ENCODE measurements around the gene MNX1. TPM values are rescaled to one million over a fixed set of nuclear protein-coding genes. Genes with fewer than 3 reads are reported as not detected.

Gene MNX1
- total and polyA plus RNA-seq, 7 donors: 4.2 to 5.3 (median 4.2) TPM; not detected in 4

- peaks cover 0 to 42% (median 19%) of the 10 kb centered on the region in 3 donors for H3K27me3 ChIP-seq
- no peak overlapping the region for H3K4me3 ChIP-seq
- H3K9me3 ChIP-seq: no peaks in the 10 kb centered on the region
- 93 to 94% methylated on average over 25 of the region's 25 CpGs for WGBS, 2 donors
- no peak for TF ChIP-seq EP300 (IDR thresholded peaks at IDR 0.05)
- no peak for TF ChIP-seq POLR2AphosphoS5 (IDR thresholded peaks at IDR 0.05)
- TF ChIP-seq POLR2A (IDR thresholded peaks at IDR 0.05): no peak
- intact Hi-C loops (cut with DNase I): no loop called here
- H3K4me1 ChIP-seq: peaks cover 0 to 6% (median 3%) of the 10 kb centered on the region in 4 donors
- no peak overlapping the region for H3K27ac ChIP-seq
- no peak for DNase-seq
- no peaks in the 10 kb centered on the region for H3K36me3 ChIP-seq
Observed at GRCh38 chr7:156989766-156990535, 20.5 kb downstream of the MNX1 start.

- no peak for DNase-seq
- no peaks in the 10 kb centered on the region for H3K9me3 ChIP-seq
- WGBS, 2 donors: 87 to 88% methylated on average over 27 of the region's 27 CpGs
- H3K4me3 ChIP-seq: no peak overlapping the region
- TF ChIP-seq CTCF (IDR thresholded peaks at IDR 0.05) (no peak), POLR2A (IDR thresholded peaks at IDR 0.05) (no peak), POLR2AphosphoS5 (IDR thresholded peaks at IDR 0.05) (no peak), EP300 (IDR thresholded peaks at IDR 0.05) (no peak)
- peaks cover 0 to 17% (median 11%) of the 10 kb centered on the region in 4 donors for H3K4me1 ChIP-seq
- peaks cover 0 to 28% (median 12%) of the 10 kb centered on the region in 3 donors for H3K27me3 ChIP-seq
- intact Hi-C loops (cut with DNase I): no loop called here
- H3K36me3 ChIP-seq: no peaks in the 10 kb centered on the region
- no peak overlapping the region for H3K27ac ChIP-seq
Observed at GRCh38 chr7:156988343-156989185, 21.9 kb downstream of the MNX1 start.

- peaks cover 0 to 13% (median 11%) of the 10 kb centered on the region in 4 donors for H3K4me1 ChIP-seq
- TF ChIP-seq POLR2A (IDR thresholded peaks at IDR 0.05) (no peak), CTCF (IDR thresholded peaks at IDR 0.05) (no peak), EP300 (IDR thresholded peaks at IDR 0.05) (no peak), POLR2AphosphoS5 (IDR thresholded peaks at IDR 0.05) (no peak)
- intact Hi-C loops (cut with DNase I): no loop called here
- no peak overlapping the region for H3K4me3 ChIP-seq
- peaks cover 0 to 8% (median 0%) of the 10 kb centered on the region in 3 donors for H3K27me3 ChIP-seq
- no peak overlapping the region for H3K27ac ChIP-seq
- no peaks in the 10 kb centered on the region for H3K36me3 ChIP-seq
- no peak for DNase-seq
- H3K9me3 ChIP-seq: no peaks in the 10 kb centered on the region
- 29 to 79% methylated on average over 8 of the region's 8 CpGs for WGBS, 2 donors
Observed at GRCh38 chr7:156986378-156986777, 24.1 kb downstream of the MNX1 start.

- intact Hi-C loops (cut with DNase I): no loop called here
- TF ChIP-seq POLR2AphosphoS5 (IDR thresholded peaks at IDR 0.05) (no peak), CTCF (IDR thresholded peaks at IDR 0.05) (no peak), POLR2A (IDR thresholded peaks at IDR 0.05) (no peak), EP300 (IDR thresholded peaks at IDR 0.05) (no peak)
- no peaks in the 10 kb centered on the region for H3K36me3 ChIP-seq
- no peak overlapping the region for H3K4me3 ChIP-seq
- peaks cover 0 to 13% (median 11%) of the 10 kb centered on the region in 4 donors for H3K4me1 ChIP-seq
- 91 to 92% methylated on average over 29 of the region's 29 CpGs for WGBS, 2 donors
- peaks cover 0 to 4% (median 0%) of the 10 kb centered on the region in 3 donors for H3K27me3 ChIP-seq
- DNase-seq: no peak
- peak overlapping the region in 2 of 4 donors; percentile 15 to 46 for H3K27ac ChIP-seq
- no peaks in the 10 kb centered on the region for H3K9me3 ChIP-seq
Observed at GRCh38 chr7:156985101-156985992, 25.1 kb downstream of the MNX1 start.

All from sigmoid colon (tissue), 7 donors.